ENCODE measurements around the gene KIF2B. TPM values are rescaled to one million over a fixed set of nuclear protein-coding genes. Genes with fewer than 3 reads are reported as not detected.

KIF2B gene
- total RNA-seq, 4 donors from 2014 or later, result not detected

- no peak for TF ChIP-seq CTCF (IDR thresholded peaks at IDR 0.05)
- ATAC-seq (ENCODE audit: low FRiP score), result no peak
- DNase-seq (ENCODE audit: low spot score), result no peak
Observed at GRCh38 chr17:53796642-53797041, 26.1 kb upstream of the KIF2B start.

- ATAC-seq (ENCODE audit: low FRiP score) (no peak), DNase-seq (ENCODE audit: low spot score) (no peak)
- TF ChIP-seq CTCF (IDR thresholded peaks at IDR 0.05), result no peak
Observed at GRCh38 chr17:53797501-53797900, 25.2 kb upstream of the KIF2B start.

DNA sequence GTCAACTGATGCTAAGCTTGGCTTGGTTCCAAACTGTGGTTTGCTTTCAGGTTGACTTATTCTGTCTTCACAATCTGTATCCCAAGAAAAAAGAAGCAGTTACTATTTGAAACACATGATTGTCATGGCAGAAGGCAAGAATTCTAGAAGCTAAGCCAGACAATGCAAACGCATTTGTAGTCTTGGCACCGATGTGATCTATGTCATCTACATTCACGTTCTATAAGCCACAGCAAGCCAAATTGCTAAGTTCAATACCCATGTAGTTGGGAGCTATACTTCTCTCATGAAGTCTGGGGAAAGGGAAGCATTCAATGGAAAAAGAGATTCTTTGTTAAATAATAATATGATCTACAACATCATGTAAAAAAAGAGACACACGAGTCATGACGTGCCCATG, 18.3 kb upstream of the KIF2B start:
- TF ChIP-seq CTCF (IDR thresholded peaks at IDR 0.05), result no peak
- DNase-seq (ENCODE audit: low spot score), result no peak
- ATAC-seq (ENCODE audit: low FRiP score), result no peak

- DNase-seq (ENCODE audit: low spot score) (no peak), ATAC-seq (ENCODE audit: low FRiP score) (no peak)
- TF ChIP-seq CTCF (IDR thresholded peaks at IDR 0.05), result no peak
Observed at GRCh38 chr17:53806473-53806872, 16.3 kb upstream of the KIF2B start.

GRCh38 chr17:53807286-53807685, 15.4 kb upstream of the KIF2B start:
- no peak for TF ChIP-seq CTCF (IDR thresholded peaks at IDR 0.05)
- DNase-seq (ENCODE audit: low spot score), result no peak
- ATAC-seq (ENCODE audit: low FRiP score), result no peak

GRCh38 chr17:53818271-53818670, 4.5 kb upstream of the KIF2B start:
- DNase-seq (ENCODE audit: low spot score), result no peak
- no peak for TF ChIP-seq CTCF (IDR thresholded peaks at IDR 0.05)
- no peak for ATAC-seq (ENCODE audit: low FRiP score)

- ATAC-seq (ENCODE audit: low FRiP score) (no peak), DNase-seq (ENCODE audit: low spot score) (no peak)
- no peak for TF ChIP-seq CTCF (IDR thresholded peaks at IDR 0.05)
Observed at GRCh38 chr17:53818929-53819328, 3.8 kb upstream of the KIF2B start.
